WI38 (cell line): ENCODE results near the gene PRAME.
A peak's percentile ranks its signal among the peaks of the same experiment; 100 is the strongest.
"Not testable (repeated sequence)": the region's sequence is repeated elsewhere in the genome, so short reads cannot be mapped to it uniquely, and the experiment has no call there.

Experiments used
- H3K4me3 ChIP-seq: 2 replicates; pipeline ENCODE4 v1.5.1; 2011; ENCODE audit warnings: low read depth, mild to moderate bottlenecking, control low read depth, low read length
- CTCF ChIP-seq: IDR thresholded peaks from 2 replicates; pipeline ENCODE4 v1.5.1; 2012; ENCODE audit warnings: low read depth, mild to moderate bottlenecking, control low read depth, low read length

PRAME gene

GRCh38 chr22:22558972-22559603, at the start of gene PRAME:
Gene PRAME (minus strand): TSS chr22:22559265. CDS start chr22:22556832, 2,433 bp downstream.
- no peak within 1 kb of the TSS for H3K4me3 ChIP-seq
- 0 out of 2 replicates have a peak, but pooled peaks have one; percentile 15 for TF ChIP-seq CTCF

GRCh38 chr22:22608022-22608421, 49.0 kb upstream of the PRAME start:
- H3K4me3 ChIP-seq, result not testable (repeated sequence)

DNA sequence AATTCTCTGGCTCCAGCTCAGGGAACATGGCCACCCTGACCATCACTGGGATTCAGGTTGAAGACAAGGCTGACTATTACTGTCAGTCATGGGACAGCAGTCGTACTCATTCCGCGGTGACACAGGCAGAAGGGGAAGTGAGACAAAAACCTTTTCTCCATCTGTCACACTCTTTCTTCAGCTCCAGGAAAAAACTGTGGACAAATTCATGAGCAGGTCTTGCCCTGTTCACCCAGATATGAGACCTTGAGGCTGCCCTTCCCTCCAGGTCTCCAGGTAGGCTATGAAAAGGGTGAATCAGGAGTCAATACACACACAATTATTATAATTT, 46.0 kb upstream of the PRAME start:
- no peak overlapping the region for H3K4me3 ChIP-seq
- no peak for TF ChIP-seq CTCF

DNA sequence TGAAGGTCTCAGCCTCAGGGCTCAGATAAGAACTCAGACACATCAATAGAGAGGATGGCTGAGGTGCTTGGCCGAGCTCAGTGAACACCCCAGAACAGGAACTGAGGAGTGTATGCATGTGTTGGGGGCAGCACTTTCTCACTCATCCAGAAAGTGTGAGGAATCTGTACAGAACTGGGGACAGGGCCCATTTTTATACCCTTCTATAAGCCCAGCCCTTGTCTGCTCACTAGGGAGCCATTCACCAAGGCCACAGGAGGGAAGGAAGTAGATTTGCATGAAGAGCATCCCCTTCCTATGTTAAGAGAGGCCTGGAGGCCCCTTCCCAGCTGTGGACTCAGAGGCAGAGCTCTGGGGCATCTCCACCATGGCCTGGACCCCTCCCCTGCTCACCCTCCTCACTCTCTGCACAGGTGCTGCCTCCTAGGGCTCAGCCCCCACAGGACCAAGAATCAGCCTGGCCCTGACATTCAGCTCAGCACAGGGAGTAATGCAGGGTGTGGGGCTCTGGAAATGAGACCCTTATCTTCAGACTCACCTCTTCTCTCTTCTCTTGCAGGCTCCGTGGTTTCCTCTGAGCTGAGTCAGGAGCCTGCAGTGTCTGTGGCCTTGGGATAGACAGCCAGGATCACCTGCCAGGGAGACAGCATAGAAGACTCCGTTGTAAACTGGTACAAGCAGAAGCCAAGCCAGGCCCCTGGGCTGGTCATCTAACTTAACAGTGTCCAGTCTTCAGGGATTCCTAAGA, 45.4 kb upstream of the PRAME start:
- no peak for TF ChIP-seq CTCF
- no peak overlapping the region for H3K4me3 ChIP-seq

- TF ChIP-seq CTCF, result no peak
- no peak overlapping the region for H3K4me3 ChIP-seq
These were observed 44.4 kb upstream of the PRAME start for GRCh38 chr22:22603470-22603947.

DNA sequence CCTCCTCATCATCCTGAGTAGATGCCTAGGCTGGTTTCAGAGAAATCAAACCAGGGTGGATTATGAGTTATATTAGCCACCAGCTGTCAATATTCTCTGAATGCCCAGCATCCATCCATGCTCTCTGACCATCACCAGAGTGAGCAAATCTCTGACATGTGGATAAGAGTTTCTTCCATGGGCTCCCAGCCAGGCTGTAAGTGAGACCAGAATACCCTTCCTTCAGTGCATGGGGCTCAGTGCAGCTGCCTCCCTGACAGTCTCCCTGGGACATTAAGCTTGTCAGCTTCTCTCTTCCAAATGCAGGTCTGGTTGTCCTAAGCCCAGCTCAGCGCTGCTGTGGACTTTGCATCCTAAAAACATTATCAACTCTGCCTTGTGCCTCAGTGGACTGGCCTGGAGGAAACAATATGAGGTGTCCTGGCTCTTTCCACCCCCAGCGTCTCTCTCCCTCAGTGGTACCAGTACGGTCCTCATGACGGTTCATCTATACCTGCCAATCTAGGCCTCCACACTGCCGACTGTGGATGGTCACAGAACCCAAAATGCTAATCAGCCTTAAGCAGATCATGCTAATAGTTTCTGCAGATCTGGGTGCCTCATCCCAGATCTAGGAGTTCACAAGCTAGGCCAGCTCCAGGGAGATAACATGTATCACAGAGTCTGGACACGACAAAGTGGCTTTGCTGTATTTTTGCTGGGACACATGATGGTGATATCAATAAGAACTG, 41.6 kb upstream of the PRAME start:
- H3K4me3 ChIP-seq, result no peak overlapping the region
- no peak for TF ChIP-seq CTCF

GRCh38 chr22:22599248-22599647, 40.2 kb upstream of the PRAME start:
- H3K4me3 ChIP-seq, result no peak overlapping the region
- TF ChIP-seq CTCF, result no peak
